GM10847 (cell line): ENCODE data around the gene RPL15.

Source experiments
- POLR2A ChIP-seq: IDR thresholded peaks from 2 replicates; pipeline ENCODE4 v1.6.1; 2011; ENCODE audit not compliant: insufficient read length; ENCODE audit errors: extremely low read depth

Gene RPL15

DNA sequence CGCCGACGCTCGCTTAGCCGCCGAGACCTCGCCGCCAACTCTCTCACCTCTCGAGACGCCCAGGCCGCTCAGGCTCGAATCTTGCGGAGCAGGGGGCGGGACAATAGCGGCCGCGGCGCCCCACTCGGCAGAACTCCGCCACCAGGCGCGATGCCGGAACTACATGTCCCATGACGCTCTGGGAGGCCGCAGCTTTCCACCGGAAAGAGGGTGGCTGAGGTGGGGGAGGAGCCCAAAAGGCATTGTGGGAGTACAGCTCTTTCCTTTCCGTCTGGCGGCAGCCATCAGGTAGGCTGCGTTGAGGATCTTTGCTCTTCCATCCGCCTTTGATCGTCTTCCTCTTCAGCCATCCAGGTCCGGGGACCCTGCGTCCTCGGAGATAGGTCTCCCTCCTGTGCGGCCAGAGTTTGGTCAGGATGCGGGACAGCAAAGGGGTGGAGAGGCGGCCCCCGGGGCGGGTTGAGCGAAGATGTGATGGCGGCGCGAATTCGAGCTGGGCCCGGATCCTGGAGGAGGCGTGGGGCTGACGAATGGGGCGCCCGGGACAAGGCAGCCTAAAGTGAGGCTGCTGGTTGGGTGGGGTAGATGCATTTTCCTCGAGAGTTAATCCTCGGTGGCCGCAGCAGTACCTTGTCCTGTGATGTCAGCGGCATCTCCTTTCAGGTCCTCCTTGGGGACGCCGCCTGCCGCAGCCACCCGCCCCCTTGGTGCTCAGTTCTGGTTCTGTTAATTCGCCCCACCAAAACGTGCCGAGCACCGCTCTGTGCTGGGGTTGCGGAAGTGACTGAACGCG lies at the start of gene RPL15, which contains the start of gene NKIRAS1:
Gene RPL15, plus strand, starts transcription at position 247 of the 793 bp plus-strand sequence. CDS start 728 bp downstream, outside the sequence.
Gene NKIRAS1, minus strand, starts transcription at position 105 of the 793 bp plus-strand sequence. CDS start 6,086 bp downstream, outside the sequence.
- peak; percentile 97 for TF ChIP-seq POLR2A

DNA sequence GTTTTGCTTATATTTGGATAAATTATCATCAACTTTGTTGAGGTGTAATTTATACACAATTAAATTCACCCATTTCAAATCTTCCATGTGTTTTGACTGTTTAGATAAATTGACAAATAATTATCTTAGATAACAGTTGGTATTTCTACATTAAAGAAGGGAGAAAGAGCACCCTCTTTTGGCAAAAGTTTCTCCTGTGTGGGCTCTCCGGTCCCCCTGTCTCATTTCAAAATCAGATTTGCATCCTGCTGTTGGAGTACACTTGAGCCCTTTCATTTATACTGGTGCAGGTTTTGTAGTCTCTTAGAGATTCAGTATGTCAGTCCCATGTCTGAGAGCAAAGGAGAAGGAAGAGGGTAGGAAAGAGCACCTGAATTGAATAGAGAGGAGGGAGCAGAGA lies 49.5 kb upstream of the RPL15 start:
- TF ChIP-seq POLR2A = no peak

DNA sequence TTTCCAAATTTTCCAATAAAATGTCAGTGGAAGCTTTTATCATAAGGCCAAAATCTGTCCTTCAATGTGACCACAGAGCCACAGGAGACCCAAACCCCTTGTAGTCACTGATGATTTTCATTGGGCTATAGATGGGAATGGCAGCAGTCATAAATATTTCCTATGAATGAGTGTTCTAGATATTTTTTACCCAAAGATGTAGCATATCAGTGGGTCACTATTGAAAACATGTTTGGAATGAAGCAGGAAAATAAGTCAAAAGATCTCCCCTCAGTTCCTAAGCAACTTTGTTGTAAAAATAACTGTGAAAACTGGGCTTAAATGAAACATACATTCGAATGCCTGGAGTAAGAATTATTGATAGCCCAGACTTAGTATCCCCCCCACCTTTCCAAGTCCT lies 49.1 kb upstream of the RPL15 start:
- no peak for TF ChIP-seq POLR2A

DNA sequence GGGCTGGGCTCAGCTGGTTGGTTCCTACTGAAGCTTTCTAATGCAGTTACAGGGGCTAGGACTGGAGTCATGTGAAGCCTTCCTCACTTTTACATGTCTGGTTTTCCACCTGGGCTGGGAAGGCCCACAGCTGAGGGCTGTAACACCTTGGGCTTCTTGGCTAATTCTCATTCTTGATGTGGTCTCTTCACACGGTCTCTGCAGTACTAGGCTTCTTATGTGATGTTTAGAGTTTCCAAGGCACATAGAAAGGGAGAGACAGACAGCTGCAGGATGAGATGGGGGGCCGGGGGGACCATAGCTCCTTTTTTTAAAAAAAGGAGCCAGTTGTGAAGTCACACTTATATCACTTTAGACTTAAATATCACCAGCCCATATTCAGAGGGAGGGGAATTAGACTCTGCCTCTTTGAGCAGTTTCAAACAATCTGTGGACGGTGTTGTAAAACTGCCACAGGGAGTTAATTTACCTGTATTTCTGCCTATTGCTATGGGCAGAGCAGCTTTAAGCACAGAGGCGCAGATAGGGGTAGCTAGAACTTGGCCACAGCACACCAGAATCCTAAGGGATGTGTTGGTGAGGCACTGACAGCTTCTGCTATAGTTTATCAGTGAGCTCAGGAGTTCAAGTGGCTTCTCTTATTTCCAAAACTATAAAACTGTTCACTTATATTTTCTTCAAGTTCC lies 46.8 kb upstream of the RPL15 start:
- no peak for TF ChIP-seq POLR2A

DNA sequence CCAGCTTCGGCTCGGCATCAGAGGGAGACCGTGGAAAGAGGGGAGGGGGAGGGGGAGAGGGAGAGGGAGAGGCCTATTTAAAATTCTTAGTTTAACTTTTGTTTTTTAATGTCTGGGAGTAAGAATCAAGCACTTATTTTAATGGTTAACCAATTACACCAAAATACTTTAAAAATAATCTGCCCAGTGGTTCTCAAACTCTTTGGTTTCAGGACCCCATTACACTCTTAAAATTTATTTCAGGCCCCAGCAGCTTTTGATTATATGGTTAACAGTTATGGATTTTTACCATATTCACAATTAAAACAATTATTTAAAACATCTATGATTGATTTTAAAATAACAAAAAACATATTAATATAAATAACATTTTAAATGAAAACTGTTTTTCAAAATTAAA lies 44.6 kb upstream of the RPL15 start:
- no peak for TF ChIP-seq POLR2A

DNA sequence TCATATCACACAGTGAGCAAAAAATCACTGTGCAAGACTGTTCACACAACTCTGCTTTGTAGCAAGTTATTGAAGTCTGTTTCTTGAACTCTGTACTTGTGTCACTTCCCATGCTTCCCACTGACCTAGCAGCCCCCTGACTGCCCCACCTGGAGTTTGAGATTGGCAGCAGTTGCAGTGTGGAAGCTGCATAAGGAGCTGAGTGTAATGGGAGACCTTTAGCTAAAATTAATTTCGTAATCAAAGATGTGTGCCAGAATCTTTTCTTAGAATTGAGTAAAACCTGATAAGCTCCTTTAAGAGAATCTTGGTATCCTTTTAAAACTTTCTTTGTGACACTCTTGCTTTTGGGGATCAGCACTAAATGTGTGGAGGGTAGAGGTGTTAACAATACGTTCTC lies 43.0 kb upstream of the RPL15 start:
- no peak for TF ChIP-seq POLR2A

DNA sequence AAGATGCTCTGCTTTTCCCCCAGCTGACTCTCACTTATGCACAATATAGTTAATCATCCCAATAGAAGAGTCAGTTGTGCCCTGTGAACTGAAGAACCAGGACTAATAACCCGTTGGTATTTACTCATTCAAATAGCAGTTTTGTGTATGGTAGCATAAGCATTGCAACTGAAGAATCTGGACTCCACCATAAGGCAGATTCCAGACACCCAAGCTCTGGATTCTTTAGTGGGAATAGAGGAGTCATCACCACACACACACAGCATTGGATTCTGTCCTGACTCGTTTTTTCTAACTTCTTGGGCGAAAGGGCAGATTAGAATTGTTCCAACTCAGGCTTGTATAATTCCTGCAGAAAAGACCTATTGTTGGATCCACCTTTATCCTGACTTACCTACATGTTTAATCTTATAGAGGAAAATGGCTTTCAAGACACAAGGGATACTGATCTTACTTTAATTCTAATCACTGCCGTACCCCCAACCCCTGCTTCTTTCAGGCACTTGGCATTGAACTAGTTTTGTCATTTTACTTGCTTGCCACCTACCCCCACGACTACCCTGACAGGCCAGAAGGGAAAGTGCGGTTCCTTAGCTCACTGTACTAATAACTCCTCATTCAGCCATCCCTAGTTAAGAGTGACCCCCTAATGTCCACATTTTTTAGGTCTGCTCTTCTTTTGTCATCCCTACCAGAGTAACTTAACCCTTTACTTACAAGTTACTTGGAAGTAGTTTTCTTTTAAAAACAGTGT lies 42.4 kb upstream of the RPL15 start:
- TF ChIP-seq POLR2A = no peak

DNA sequence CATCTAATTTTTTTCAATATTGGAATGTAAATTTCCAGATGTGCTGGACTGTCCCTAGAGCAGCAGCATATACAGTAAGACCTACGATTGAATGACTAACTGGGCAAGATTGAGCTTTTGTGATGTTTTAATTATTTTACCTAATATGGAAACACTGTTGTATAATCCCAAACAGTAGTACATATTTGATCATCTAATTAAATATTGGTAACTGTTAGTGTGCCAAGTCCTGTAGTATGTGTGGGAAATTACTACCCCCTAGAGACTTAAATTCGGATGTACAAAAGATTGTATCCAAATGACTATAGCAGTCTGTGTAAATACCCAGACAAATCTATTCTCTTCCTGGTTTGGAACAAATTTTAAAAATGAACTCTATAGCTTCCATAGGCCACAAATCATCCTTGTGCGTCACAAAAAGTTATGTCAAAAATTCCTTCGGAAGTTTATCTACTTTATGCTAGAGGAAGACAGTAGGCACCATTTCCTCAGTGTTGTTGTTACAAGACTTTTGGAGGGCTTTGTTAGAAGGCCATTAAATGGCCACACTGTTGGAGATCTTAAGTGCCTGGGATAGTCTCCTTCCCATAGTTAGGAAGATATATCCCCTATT lies 41.7 kb upstream of the RPL15 start:
- no peak for TF ChIP-seq POLR2A

DNA sequence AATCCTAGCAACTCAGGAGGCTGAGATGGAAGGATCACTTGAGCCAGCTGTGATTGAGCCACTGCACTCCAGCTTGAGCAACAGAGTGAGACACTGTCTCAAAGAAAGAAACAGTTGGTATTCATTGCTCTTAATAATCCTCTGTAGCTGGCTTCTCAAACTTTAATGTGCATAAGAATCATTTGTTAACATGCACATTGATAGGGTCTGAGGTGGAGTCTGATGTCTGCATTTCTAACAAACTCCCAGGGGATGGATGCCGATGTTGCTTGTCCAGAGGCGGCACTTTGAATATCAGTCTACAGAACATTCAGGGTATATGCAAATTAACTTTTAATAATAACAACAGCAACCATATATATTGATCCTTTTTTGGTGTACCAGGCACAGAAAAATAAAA lies 40.0 kb upstream of the RPL15 start:
- no peak for TF ChIP-seq POLR2A

DNA sequence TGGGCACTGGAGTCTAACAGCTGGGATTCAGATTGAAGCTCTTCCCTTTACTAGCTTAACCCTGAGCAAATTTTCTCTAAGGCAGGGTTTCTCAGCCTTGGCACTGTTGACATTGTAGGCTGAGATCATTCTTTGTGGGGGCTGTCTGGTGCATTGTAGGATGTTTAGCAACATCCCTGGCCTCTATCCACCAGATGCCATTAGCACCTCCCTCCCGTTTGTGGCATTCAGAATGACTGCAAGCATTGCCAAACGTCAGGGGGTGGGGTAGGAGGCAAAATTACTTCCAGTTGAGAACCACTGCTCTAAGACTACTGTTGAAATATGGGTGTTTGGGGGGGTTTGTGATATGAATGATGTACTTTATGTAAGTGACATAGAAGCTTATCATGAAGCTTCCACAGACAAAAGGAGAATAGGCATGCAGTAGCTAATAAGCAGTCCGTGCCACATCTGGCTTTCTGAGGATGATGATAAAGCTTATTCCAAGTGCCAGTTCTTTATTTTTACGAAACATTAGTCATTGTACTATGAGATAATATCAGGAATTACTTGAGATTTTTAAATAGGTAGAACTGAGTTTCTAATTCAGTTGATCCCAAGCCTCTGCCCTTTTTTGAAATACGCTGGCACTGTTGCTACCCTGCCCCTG lies 39.5 kb upstream of the RPL15 start:
- TF ChIP-seq POLR2A = no peak

DNA sequence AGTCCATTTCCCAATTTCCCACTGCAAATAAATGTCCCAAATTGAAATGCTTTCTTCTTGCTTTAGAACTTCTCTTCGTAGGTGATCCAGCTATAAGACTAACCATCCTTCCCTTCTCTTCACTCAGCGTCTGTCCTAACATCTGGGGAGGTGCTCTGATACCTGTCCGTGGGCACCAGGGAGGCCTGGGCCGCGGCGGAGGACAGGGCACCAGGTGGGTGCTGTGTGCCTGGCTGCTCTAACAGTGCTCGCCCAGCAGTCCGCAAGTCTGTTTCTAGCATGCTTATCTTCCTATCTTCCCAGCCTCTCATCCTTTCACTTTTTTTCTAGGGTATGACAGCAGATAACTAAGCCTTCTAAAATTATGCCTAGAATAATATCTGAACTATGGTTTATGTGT lies 37.4 kb upstream of the RPL15 start:
- TF ChIP-seq POLR2A = no peak

DNA sequence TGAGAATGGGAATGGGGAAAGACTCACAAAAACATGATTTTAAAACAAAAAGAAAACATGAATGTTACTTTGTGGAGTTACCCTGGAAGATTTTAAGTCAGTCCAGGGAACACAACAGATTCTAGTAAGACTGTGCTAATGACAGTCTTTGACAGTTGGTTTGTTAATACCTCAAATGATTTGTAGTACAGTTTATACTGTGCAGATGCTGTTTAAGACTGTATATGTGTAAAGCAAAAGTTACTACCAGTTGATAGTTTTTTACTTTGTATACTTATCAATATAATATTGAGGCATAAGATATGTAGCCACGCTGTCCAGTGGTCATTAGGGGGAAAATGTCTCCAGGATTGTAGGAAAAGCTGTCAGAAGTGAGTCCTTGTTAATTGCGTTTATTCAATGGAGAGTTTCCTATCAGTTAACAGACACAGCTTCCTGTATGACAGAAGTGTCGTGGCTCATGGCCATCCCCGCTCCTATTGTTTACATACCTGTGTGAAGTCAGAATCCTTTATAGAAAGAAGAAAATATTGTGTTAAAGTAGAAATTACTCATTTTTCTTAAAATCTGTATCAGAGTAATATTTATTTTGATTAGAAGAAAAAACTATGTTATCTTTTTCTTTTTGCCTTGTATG lies 36.1 kb upstream of the RPL15 start:
- TF ChIP-seq POLR2A = no peak

DNA sequence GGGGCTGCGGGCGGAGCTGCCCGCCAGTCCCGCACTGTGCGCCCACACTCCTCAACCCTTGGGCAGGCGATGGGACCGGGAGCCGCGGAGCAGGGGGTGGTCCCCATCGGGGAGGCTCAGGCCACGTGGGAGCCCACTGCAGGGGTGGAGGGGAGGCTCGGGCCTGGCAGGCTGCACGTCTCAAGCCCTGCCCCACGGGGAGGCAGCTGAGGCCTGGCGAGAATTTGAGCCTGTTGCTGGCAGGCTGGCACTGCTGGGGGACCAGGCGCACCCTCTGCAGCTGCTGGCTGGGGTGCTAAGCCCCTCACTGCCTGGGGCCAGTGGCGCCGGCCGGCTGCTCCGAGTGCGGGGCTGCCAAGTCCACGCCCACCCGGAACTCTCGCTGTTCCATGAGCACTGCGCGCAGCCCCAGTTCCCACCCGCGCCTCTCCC lies 34.4 kb upstream of the RPL15 start:
- no peak for TF ChIP-seq POLR2A

DNA sequence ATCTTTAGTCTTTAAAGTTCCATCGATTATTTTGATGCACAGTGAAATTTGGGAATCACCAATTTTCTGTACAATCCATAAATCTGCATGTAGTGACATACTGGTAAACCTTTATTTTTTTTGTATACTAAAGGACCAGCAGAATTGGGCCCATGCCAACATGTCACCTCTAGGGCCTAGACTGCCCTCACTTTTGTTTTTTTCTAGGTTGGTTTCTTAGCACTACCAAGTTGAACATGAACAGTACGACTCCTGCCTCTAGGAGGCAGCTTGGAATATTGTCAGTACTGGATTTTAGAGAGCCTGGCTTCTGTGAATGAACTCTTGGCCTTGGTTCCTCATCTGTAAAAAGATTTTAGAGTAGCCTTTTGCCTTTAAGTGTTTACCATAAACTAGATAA lies 32.5 kb upstream of the RPL15 start:
- no peak for TF ChIP-seq POLR2A
